Activated B cell treated with CpG ODN at 0.5 μM for 24 hours (primary cell): ENCODE measurements around the gene VKORC1. TPM values are rescaled to one million over a fixed set of nuclear protein-coding genes. Genes with fewer than 3 reads are reported as not detected.

Source experiments
- ATAC-seq: fragments of 200-7000 bp; cut with Tn5 transposase; one replicate; pipeline ENCODE4 v1.10.0; 2021; ENCODE audit warnings: low read depth, mild to moderate bottlenecking, moderate library complexity
- CTCF ChIA-PET: fragments of 350-600 bp; sonication (Branson Sonifier 250); formaldehyde crosslinking; loops from one replicate; lab custom pipeline; 2021; ENCODE audit warnings: antibody characterized with exemption; lab: Charles Lee
- POLR2A ChIA-PET: fragments of 350-600 bp; sonication (Branson Sonifier 250); formaldehyde crosslinking; loops from one replicate; lab custom pipeline; 2021; ENCODE audit warnings: antibody characterized with exemption; lab: Charles Lee
- DNase-seq: peaks from one replicate; pipeline ENCODE4 v3.0.0; 2022
- H3K27ac Mint-ChIP-seq: one replicate; pipeline ENCODE4 v1.8.0; 2020; ENCODE audit warnings: mixed read lengths
- H3K27me3 Mint-ChIP-seq: one replicate; pipeline ENCODE4 v1.8.0; 2021; ENCODE audit warnings: mixed read lengths
- H3K36me3 Mint-ChIP-seq: one replicate; pipeline ENCODE4 v1.8.0; 2021; ENCODE audit warnings: low read depth, mixed read lengths
- H3K4me1 Mint-ChIP-seq: one replicate; pipeline ENCODE4 v1.8.0; 2021; ENCODE audit warnings: mixed read lengths
- H3K4me3 Mint-ChIP-seq: one replicate; pipeline ENCODE4 v1.8.0; 2020; ENCODE audit warnings: mild to moderate bottlenecking, mixed read lengths
- H3K9me3 Mint-ChIP-seq: one replicate; pipeline ENCODE4 v1.8.0; 2020; ENCODE audit warnings: mixed read lengths
- intact Hi-C: fragments of 100-400 bp; cut with micrococcal nuclease; formaldehyde crosslinking; loops from one replicate; pipeline ENCODE4 v1.15.1; 2024
- total RNA-seq: library from RNA; stranded (reverse); gene quantifications from 2 replicates; pipeline ENCODE4 v1.2.3, GENCODE V29; 2022
- TF ChIP-seq, protein P1 (sequence below): fragments of 200-600 bp; IDR thresholded peaks from one replicate; pipeline ENCODE4 v1.8.0; 2022; ENCODE audit warnings: antibody characterized with exemption, mild to moderate bottlenecking

VKORC1 gene
- total RNA-seq, 1 donor from 2014 or later: 41.9 TPM

DNA sequence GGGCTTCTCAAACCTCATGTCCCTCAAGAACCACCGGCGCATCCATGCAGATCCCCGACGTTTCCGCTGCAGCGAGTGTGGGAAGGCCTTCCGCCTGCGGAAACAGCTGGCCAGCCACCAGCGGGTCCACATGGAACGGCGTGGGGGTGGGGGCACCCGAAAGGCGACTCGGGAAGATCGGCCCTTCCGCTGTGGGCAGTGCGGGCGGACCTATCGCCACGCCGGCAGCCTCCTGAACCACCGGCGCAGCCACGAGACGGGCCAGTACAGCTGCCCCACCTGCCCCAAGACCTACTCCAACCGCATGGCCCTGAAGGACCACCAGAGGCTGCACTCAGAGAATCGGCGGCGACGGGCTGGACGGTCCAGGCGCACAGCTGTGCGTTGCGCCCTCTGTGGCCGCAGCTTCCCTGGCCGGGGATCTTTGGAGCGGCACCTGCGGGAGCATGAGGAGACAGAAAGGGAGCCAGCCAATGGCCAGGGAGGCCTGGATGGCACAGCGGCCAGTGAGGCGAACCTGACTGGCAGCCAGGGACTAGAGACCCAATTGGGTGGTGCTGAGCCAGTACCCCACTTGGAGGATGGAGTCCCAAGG lies 14.5 kb downstream of the VKORC1 start:
- ATAC-seq: no peak
- intact Hi-C loops: no loop called here
- no peak overlapping the region for H3K27ac Mint-ChIP-seq
- DNase-seq: no peak
- no peak overlapping the region for H3K4me3 Mint-ChIP-seq
- peaks cover 22% of the 10 kb centered on the region for H3K4me1 Mint-ChIP-seq
- H3K27me3 Mint-ChIP-seq: no peaks in the 10 kb centered on the region
- H3K36me3 Mint-ChIP-seq: peaks cover 70% of the 10 kb centered on the region
- CTCF ChIA-PET: no interaction called here
- POLR2A ChIA-PET: interaction anchor here (1.3 kb wide), 1 partner anchor 62 kb away, joined by 3 read pairs; no protein-coding TSS in a partner anchor
- no peaks in the 10 kb centered on the region for H3K9me3 Mint-ChIP-seq
- TF ChIP-seq, protein P1, sequence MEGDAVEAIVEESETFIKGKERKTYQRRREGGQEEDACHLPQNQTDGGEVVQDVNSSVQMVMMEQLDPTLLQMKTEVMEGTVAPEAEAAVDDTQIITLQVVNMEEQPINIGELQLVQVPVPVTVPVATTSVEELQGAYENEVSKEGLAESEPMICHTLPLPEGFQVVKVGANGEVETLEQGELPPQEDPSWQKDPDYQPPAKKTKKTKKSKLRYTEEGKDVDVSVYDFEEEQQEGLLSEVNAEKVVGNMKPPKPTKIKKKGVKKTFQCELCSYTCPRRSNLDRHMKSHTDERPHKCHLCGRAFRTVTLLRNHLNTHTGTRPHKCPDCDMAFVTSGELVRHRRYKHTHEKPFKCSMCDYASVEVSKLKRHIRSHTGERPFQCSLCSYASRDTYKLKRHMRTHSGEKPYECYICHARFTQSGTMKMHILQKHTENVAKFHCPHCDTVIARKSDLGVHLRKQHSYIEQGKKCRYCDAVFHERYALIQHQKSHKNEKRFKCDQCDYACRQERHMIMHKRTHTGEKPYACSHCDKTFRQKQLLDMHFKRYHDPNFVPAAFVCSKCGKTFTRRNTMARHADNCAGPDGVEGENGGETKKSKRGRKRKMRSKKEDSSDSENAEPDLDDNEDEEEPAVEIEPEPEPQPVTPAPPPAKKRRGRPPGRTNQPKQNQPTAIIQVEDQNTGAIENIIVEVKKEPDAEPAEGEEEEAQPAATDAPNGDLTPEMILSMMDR: no peak

DNA sequence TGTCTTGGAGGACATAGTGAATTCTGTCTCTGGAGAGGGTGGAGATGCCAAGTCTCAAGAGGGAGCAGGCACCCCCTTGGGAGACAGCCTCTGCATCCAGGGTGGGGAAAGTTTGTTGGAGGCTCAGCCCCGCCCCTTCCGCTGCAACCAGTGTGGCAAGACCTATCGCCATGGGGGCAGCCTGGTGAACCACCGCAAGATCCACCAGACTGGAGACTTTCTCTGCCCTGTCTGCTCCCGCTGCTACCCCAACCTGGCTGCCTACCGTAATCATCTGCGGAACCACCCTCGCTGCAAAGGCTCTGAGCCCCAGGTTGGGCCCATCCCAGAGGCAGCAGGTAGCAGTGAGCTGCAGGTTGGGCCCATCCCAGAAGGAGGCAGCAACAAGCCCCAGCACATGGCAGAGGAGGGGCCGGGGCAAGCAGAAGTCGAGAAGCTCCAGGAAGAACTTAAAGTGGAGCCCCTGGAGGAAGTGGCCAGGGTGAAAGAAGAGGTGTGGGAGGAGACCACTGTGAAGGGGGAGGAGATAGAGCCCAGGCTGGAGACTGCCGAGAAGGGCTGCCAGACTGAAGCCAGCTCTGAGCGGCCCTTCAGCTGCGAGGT lies 15.2 kb downstream of the VKORC1 start:
- ChIA-PET CTCF (no interaction called here), POLR2A (interaction anchor here (1.3 kb wide), 1 partner anchor 63 kb away, joined by 3 read pairs; no protein-coding TSS in a partner anchor)
- DNase-seq: no peak
- Mint-ChIP-seq H3K36me3 (peaks cover 77% of the 10 kb centered on the region), H3K4me1 (peaks cover 29% of the 10 kb centered on the region), H3K4me3 (no peak overlapping the region), H3K27ac (no peak overlapping the region), H3K27me3 (no peaks in the 10 kb centered on the region), H3K9me3 (no peaks in the 10 kb centered on the region)
- intact Hi-C loops: no loop called here
- ATAC-seq: no peak
- TF ChIP-seq, protein P1: no peak

DNA sequence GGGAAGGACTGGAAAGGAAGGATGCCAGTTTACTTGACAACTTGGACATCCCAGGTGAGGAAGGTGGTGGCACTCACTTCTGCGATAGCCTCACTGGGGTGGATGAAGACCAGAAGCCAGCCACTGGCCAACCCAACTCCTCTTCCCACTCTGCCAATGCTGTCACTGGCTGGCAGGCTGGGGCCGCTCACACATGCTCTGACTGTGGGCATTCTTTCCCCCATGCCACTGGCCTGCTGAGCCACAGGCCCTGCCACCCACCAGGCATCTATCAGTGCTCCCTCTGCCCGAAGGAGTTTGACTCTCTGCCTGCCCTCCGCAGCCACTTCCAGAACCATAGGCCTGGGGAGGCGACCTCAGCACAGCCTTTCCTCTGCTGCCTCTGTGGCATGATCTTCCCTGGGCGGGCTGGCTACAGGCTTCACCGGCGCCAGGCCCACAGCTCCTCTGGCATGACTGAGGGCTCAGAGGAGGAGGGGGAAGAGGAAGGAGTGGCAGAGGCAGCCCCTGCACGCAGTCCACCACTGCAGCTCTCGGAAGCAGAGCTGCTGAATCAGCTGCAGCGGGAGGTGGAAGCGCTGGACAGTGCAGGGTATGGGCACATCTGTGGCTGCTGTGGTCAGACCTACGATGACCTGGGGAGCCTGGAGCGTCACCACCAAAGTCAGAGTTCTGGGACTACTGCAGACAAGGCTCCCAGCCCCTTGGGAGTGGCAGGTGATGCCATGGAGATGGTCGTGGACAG lies 15.8 kb downstream of the VKORC1 start:
- intact Hi-C loops: no loop called here
- Mint-ChIP-seq H3K9me3 (no peaks in the 10 kb centered on the region), H3K36me3 (peaks cover 82% of the 10 kb centered on the region), H3K4me1 (peaks cover 29% of the 10 kb centered on the region), H3K27ac (no peak overlapping the region), H3K4me3 (no peak overlapping the region), H3K27me3 (no peaks in the 10 kb centered on the region)
- DNase-seq (no peak), ATAC-seq (no peak)
- TF ChIP-seq, protein P1: no peak
- CTCF ChIA-PET: no interaction called here
- POLR2A ChIA-PET: no interaction called here

DNA sequence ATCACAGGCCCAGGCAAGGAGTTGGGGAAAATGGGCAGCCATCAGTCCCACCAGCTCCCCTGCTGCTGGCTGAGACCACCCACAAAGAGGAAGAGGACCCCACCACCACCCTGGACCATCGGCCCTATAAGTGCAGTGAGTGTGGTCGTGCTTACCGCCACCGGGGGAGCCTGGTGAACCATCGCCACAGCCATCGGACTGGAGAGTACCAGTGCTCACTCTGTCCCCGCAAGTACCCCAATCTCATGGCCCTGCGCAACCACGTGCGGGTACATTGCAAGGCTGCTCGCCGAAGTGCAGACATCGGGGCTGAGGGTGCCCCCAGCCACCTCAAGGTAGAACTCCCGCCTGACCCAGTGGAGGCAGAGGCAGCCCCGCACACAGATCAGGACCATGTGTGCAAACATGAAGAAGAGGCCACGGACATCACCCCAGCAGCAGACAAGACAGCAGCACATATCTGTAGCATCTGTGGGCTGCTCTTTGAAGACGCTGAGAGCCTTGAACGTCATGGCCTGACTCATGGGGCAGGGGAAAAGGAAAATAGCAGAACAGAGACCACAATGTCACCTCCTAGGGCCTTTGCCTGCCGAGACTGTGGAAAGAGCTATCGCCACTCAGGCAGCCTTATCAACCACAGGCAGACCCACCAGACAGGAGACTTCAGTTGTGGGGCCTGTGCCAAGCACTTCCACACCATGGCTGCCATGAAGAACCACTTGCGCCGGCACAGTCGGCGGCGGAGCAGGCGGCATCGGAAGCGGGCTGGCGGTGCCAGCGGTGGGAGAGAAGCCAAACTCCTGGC lies 16.8 kb downstream of the VKORC1 start:
- no peak for ATAC-seq
- H3K27ac Mint-ChIP-seq: no peak overlapping the region
- H3K4me3 Mint-ChIP-seq: no peak overlapping the region
- intact Hi-C loops: no loop called here
- H3K9me3 Mint-ChIP-seq: no peaks in the 10 kb centered on the region
- POLR2A ChIA-PET: no interaction called here
- TF ChIP-seq, protein P1: no peak
- H3K36me3 Mint-ChIP-seq: peaks cover 78% of the 10 kb centered on the region
- H3K4me1 Mint-ChIP-seq: peaks cover 27% of the 10 kb centered on the region
- CTCF ChIA-PET: no interaction called here
- DNase-seq: no peak
- H3K27me3 Mint-ChIP-seq: no peaks in the 10 kb centered on the region
